ENCODE measurements around the gene GGT1. TPM values are rescaled to one million over a fixed set of nuclear protein-coding genes. Genes with fewer than 3 reads are reported as not detected.
"Not testable (repeated sequence)": the region's sequence is repeated elsewhere in the genome, so short reads cannot be mapped to it uniquely, and the experiment has no call there.

GGT1 gene
- total and polyA plus RNA-seq, 2 donors: 16.0 to 26.4 TPM

DNA sequence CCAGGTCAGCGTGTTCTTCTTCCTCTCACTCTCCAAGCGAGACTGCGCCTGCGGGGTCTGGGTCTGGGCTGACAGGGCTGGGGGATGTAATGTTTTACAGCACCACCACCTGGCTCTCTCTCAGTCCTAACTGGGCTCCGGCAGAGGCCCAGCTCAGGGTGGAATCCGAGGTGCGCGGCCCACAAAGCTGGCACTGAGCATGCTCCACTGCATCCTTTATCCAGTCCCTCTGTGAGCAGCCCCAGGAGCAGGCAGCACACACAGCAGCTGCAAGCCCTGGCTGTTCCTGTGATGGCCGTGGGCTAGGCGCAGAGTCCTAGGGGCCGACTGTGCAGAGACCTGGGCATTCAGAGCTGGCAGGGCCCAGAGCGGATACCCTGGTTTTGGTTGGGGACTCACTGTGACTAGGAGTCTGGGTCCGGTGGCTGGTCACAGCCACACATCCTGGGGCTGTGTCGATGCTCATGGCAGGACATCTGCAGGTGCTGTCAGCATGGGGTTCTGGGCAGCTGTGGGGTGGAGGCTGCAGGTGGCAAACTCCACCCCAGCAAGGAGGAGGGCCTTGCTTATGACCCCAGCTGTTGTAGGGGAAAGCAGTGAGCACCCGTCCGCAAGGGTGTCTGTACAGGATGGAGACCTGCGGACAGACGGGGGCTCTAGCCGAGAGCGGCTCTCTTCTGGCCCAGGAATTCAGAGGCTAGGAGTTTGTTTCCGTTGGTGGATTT lies 14.1 kb upstream of the GGT1 start:
- H3K4me1 ChIP-seq (ENCODE audit: control insufficient read depth in 2 of 2, insufficient read depth in 2 of 2, low read length in 2 of 2): peaks cover 4 to 5% of the 10 kb centered on the region in 2 donors
- no peak overlapping the region for H3K27ac ChIP-seq (ENCODE audit: low read depth in 1 of 2, low read length in 1 of 2)
- no peaks in the 10 kb centered on the region for H3K36me3 ChIP-seq (ENCODE audit: control insufficient read depth in 2 of 2, insufficient read depth in 2 of 2, low read length in 1 of 2)
- H3K9me3 ChIP-seq (ENCODE audit: control insufficient read depth in 2 of 2, insufficient read depth in 1 of 2, low read length in 1 of 2): no peaks in the 10 kb centered on the region
- 97% methylated on average over 21 of the region's 21 CpGs for WGBS
- no peak overlapping the region for H3K4me3 ChIP-seq (ENCODE audit: low read length in 2 of 2)
- H3K27me3 ChIP-seq (ENCODE audit: control insufficient read depth in 2 of 2, insufficient read depth in 1 of 2, low read length in 1 of 2): peaks cover 12 to 25% of the 10 kb centered on the region in 2 donors
- no peak for DNase-seq (ENCODE audit: low read depth in 6 of 9, low spot score in 9 of 9)

DNA sequence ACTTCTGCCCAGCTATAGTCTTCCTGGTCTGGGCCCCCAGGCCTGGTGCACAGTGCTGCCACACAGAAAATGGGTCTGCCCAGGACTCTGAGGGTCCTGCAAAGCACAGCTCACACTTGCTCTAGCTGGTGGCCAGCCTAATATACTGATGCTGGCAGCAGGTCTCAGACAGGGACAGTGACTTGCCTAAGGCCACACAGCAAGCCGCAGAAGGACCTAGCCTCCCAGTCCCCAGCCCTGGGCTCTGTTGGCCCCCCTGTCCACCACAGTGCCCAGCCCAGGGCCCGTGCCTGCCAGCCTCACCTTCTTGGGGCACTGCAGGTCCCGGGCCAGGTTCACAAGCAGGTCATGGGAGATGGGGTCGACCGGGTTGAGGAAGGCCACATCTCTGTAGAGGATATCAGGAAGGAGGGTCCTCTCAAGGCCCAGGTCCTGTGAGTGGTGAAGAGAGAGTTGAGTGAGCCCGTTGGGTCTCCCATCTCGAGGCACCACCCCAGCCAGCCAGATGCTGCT lies 13.4 kb upstream of the GGT1 start:
- DNase-seq (ENCODE audit: low read depth in 6 of 9, low spot score in 9 of 9): no peak
- 97% methylated on average over 7 of the region's 7 CpGs for WGBS
- Histone ChIP-seq H3K9me3 (ENCODE audit: control insufficient read depth in 2 of 2, insufficient read depth in 1 of 2, low read length in 1 of 2) (no peaks in the 10 kb centered on the region), H3K4me1 (ENCODE audit: control insufficient read depth in 2 of 2, insufficient read depth in 2 of 2, low read length in 2 of 2) (peaks cover 0 to 4% of the 10 kb centered on the region in 2 donors), H3K27ac (ENCODE audit: low read depth in 1 of 2, low read length in 1 of 2) (no peak overlapping the region), H3K27me3 (ENCODE audit: control insufficient read depth in 2 of 2, insufficient read depth in 1 of 2, low read length in 1 of 2) (peaks cover 12 to 30% of the 10 kb centered on the region in 2 donors), H3K4me3 (ENCODE audit: low read length in 2 of 2) (no peak overlapping the region), H3K36me3 (ENCODE audit: control insufficient read depth in 2 of 2, insufficient read depth in 2 of 2, low read length in 1 of 2) (no peaks in the 10 kb centered on the region)

DNA sequence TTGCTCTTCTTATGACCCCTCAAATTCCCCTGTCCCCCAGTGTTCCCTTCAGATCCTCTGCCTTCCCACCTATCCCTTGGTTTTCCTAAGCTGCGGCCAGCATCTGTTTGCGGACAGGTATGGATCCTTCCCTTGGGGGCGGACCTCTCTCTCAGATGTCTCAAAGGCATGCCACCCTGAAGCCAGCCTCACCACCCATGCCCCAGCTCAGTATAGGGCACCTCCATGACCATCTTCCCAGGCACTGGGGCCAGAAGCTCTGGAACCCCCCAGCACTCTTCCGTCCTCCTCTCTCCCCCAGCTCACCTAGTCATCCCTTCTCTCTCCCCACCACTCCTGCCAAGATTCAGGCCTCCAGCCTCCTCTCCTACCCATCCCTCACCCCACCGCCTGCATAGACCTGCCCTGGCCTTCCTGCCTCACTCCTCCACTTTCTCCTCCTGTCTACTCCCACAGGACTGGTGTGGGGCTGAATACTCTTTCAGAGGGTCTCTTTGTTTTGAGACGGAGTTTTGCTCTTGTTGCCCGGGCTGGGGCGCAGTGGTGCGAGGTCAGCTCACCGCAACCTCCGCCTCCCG lies 12.3 kb upstream of the GGT1 start:
- peaks cover 12 to 34% of the 10 kb centered on the region in 2 donors for H3K27me3 ChIP-seq (ENCODE audit: control insufficient read depth in 2 of 2, insufficient read depth in 1 of 2, low read length in 1 of 2)
- no peak for DNase-seq (ENCODE audit: low read depth in 6 of 9, low spot score in 9 of 9)
- H3K27ac ChIP-seq (ENCODE audit: low read depth in 1 of 2, low read length in 1 of 2): no peak overlapping the region
- WGBS: 98% methylated on average over 12 of the region's 12 CpGs
- no peak overlapping the region for H3K4me3 ChIP-seq (ENCODE audit: low read length in 2 of 2)
- no peaks in the 10 kb centered on the region for H3K9me3 ChIP-seq (ENCODE audit: control insufficient read depth in 2 of 2, insufficient read depth in 1 of 2, low read length in 1 of 2)
- H3K4me1 ChIP-seq (ENCODE audit: control insufficient read depth in 2 of 2, insufficient read depth in 2 of 2, low read length in 2 of 2): peaks cover 0 to 4% of the 10 kb centered on the region in 2 donors
- H3K36me3 ChIP-seq (ENCODE audit: control insufficient read depth in 2 of 2, insufficient read depth in 2 of 2, low read length in 1 of 2): no peaks in the 10 kb centered on the region

- Histone ChIP-seq H3K4me3 (ENCODE audit: low read length in 2 of 2) (no peak overlapping the region), H3K27me3 (ENCODE audit: control insufficient read depth in 2 of 2, insufficient read depth in 1 of 2, low read length in 1 of 2) (peaks cover 12 to 34% of the 10 kb centered on the region in 2 donors), H3K27ac (ENCODE audit: low read depth in 1 of 2, low read length in 1 of 2) (no peak overlapping the region), H3K36me3 (ENCODE audit: control insufficient read depth in 2 of 2, insufficient read depth in 2 of 2, low read length in 1 of 2) (no peaks in the 10 kb centered on the region), H3K4me1 (ENCODE audit: control insufficient read depth in 2 of 2, insufficient read depth in 2 of 2, low read length in 2 of 2) (peaks cover 0 to 4% of the 10 kb centered on the region in 2 donors), H3K9me3 (ENCODE audit: control insufficient read depth in 2 of 2, insufficient read depth in 1 of 2, low read length in 1 of 2) (no peaks in the 10 kb centered on the region)
- 95% methylated on average over 6 of the region's 6 CpGs for WGBS
- DNase-seq (ENCODE audit: low read depth in 6 of 9, low spot score in 9 of 9): no peak
These were observed 11.6 kb upstream of the GGT1 start for GRCh38 chr22:24591286-24591830.

DNA sequence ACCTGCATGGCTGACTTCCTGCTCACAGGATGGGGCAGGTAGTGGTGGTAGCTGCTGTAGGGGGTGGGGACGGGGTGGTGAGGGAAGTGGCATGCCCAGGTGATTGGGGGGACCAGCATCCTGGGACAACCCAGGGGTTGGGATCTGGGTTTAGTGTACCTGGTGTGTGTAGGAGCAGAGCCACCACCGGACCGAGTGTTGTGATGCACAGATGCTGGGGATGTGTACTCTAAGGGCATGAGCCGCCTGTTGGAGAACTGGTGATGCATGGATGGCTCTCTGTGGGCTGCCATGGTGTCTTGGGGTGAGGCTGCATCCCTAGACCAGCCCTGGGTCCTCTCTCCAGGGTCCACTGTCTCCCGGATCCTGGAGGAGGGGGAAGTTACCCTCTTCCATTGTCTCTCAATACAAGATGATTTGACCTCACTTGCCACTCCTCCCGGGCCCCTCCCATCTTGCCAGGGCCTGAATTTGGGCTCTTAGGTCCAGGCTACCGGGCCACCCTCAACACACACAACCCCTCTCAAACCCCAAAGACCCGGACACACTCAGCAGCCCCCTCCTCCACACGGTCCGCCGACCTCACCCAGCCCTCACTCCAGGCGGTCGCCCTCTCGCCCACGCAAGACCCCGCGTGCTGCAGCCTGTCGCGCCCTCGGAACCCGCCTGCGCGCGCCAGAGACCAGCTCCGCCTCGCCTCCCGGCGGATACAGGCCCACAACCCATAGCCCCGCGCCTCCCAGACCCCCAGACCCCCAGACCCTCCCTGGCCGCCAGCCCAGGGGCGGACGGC lies 10.7 kb upstream of the GGT1 start:
- no peaks in the 10 kb centered on the region for H3K36me3 ChIP-seq (ENCODE audit: control insufficient read depth in 2 of 2, insufficient read depth in 2 of 2, low read length in 1 of 2)
- peaks cover 0 to 4% of the 10 kb centered on the region in 2 donors for H3K4me1 ChIP-seq (ENCODE audit: control insufficient read depth in 2 of 2, insufficient read depth in 2 of 2, low read length in 2 of 2)
- DNase-seq (ENCODE audit: low read depth in 6 of 9, low spot score in 9 of 9): no peak
- H3K4me3 ChIP-seq (ENCODE audit: low read length in 2 of 2): peak overlapping the region; percentile 16 to 53
- peaks cover 12 to 34% of the 10 kb centered on the region in 2 donors for H3K27me3 ChIP-seq (ENCODE audit: control insufficient read depth in 2 of 2, insufficient read depth in 1 of 2, low read length in 1 of 2)
- peak overlapping the region in 1 of 2 donors; percentile 3 for H3K27ac ChIP-seq (ENCODE audit: low read depth in 1 of 2, low read length in 1 of 2)
- H3K9me3 ChIP-seq (ENCODE audit: control insufficient read depth in 2 of 2, insufficient read depth in 1 of 2, low read length in 1 of 2): no peaks in the 10 kb centered on the region
- 15% methylated on average over 33 of the region's 33 CpGs for WGBS

DNA sequence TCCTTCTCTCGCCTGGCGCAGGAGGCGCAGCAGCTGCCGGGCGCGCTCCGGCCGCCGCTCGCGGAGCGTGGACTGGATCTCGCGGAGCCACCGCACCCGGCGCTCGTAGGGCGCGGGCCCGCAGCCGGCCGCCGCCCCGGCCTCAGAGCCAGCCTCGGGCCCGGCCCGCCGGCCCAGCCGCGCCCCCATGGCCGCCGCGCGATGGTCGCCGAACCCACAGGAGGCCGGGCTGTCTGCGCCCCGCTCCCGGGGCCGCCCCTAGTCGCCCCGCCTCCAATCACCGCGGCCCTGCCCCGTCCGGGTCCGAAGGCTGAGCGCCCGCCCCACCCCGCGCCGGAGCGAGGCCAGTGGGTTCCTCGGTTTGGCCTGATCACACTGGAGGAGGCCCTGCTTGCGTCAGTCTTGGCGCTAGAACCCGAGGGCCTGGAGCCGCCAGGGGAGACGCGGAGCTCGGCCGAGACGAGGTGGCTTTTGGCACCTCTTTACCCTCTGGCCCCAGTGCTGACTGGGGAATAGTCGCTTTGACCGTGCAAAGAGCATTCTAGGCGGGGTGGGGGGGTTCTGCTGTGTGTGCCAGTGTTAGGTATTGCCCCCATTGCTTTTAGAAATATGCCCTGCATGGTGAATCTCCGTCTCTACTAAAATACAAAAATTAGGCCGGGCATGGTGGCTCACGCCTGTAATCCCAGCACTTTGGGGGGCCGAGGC lies 10.0 kb upstream of the GGT1 start, which contains the start of gene LRRC75B:
TSS of gene LRRC75B (minus strand) at position 223 of the 708 bp plus-strand sequence. CDS start at position 189, 34 bp downstream.
- peak within 1 kb of the TSS; percentile 16 to 53 for H3K4me3 ChIP-seq (ENCODE audit: low read length in 2 of 2)
- no peaks in the 10 kb centered on the region for H3K9me3 ChIP-seq (ENCODE audit: control insufficient read depth in 2 of 2, insufficient read depth in 1 of 2, low read length in 1 of 2)
- no peaks in the 10 kb centered on the region for H3K36me3 ChIP-seq (ENCODE audit: control insufficient read depth in 2 of 2, insufficient read depth in 2 of 2, low read length in 1 of 2)
- peak within 1 kb of the TSS in 1 of 2 donors; percentile 11 for H3K27ac ChIP-seq (ENCODE audit: low read depth in 1 of 2, low read length in 1 of 2)
- H3K27me3 ChIP-seq (ENCODE audit: control insufficient read depth in 2 of 2, insufficient read depth in 1 of 2, low read length in 1 of 2): peaks cover 12 to 34% of the 10 kb centered on the region in 2 donors
- no peak for DNase-seq (ENCODE audit: low read depth in 6 of 9, low spot score in 9 of 9)
- WGBS: 7% methylated on average over 72 of the region's 72 CpGs
- peaks cover 0 to 4% of the 10 kb centered on the region in 2 donors for H3K4me1 ChIP-seq (ENCODE audit: control insufficient read depth in 2 of 2, insufficient read depth in 2 of 2, low read length in 2 of 2)

DNA sequence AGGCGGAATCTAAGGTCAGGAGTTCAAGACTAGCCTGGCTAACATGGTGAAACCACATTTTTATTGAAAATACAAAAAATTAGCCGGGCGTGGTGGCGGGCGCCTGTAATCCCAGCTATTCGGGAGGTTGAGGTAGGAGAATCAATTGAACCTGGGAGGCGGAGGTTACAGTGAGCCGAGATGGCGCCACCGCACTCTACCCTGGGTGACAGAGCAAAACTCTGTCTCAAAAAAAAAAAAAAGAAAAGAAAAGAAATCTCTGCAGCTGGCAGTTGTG lies 9.5 kb upstream of the GGT1 start:
- not testable (repeated sequence) for H3K4me1 ChIP-seq (ENCODE audit: control insufficient read depth in 2 of 2, insufficient read depth in 2 of 2, low read length in 2 of 2)
- WGBS: 99% methylated on average over 10 of the region's 10 CpGs

DNA sequence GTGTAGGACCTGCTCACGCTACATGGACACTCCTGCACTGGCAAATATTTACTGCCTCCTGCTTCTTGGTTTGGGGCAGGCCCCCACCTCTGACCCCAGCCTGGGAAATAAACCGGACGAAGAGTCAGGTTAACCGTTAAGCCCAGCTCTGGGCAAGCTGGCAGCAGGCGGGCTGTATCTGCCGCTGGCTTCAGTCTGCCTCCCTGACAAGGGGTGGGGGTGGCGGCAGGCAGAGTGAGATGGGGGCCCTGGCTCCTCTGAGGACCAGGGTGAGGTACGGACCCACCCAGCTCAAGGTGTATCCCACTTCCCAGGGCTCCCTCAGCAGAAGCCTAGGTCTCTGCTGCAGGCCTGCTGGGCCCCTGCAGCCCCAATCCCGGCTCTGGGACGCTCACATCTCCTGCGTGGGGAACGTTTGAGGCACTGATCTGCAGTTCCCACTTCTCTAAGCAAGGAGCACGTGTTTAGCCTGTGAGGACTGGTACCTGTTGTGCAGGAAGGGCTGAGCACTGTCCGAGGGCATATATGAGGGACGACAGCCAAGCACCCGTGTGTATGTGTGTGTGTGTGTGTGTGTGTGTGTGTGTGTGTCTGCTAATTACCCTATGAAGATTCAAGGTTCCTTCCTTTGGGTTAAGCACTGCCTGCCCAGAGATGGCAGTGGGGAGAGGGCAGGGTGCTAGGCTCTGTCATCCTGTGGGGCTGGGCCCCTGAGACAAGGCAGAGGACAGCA lies 9.0 kb upstream of the GGT1 start:
- Histone ChIP-seq H3K4me3 (ENCODE audit: low read length in 2 of 2) (no peak overlapping the region), H3K9me3 (ENCODE audit: control insufficient read depth in 2 of 2, insufficient read depth in 1 of 2, low read length in 1 of 2) (no peaks in the 10 kb centered on the region), H3K4me1 (ENCODE audit: control insufficient read depth in 2 of 2, insufficient read depth in 2 of 2, low read length in 2 of 2) (peaks cover 0 to 4% of the 10 kb centered on the region in 2 donors), H3K27me3 (ENCODE audit: control insufficient read depth in 2 of 2, insufficient read depth in 1 of 2, low read length in 1 of 2) (peaks cover 12 to 34% of the 10 kb centered on the region in 2 donors), H3K27ac (ENCODE audit: low read depth in 1 of 2, low read length in 1 of 2) (no peak overlapping the region), H3K36me3 (ENCODE audit: control insufficient read depth in 2 of 2, insufficient read depth in 2 of 2, low read length in 1 of 2) (no peaks in the 10 kb centered on the region)
- 92% methylated on average over 16 of the region's 16 CpGs for WGBS
- no peak for DNase-seq (ENCODE audit: low read depth in 6 of 9, low spot score in 9 of 9)

More for the DNA sequence above, 9.5 kb upstream of the GGT1 start:
- Histone ChIP-seq H3K27me3 (ENCODE audit: control insufficient read depth in 2 of 2, insufficient read depth in 1 of 2, low read length in 1 of 2) (peaks cover 12 to 34% of the 10 kb centered on the region in 2 donors), H3K27ac (ENCODE audit: low read depth in 1 of 2, low read length in 1 of 2) (peak overlapping the region in 1 of 2 donors; percentile 11)
- not testable (repeated sequence) for H3K4me3 ChIP-seq (ENCODE audit: low read length in 2 of 2); DNase-seq (ENCODE audit: low read depth in 6 of 9, low spot score in 9 of 9); H3K9me3 ChIP-seq (ENCODE audit: control insufficient read depth in 2 of 2, insufficient read depth in 1 of 2, low read length in 1 of 2); H3K36me3 ChIP-seq (ENCODE audit: control insufficient read depth in 2 of 2, insufficient read depth in 2 of 2, low read length in 1 of 2)
